HG03108 (cell line): ENCODE measurements around the gene MRPL21.

Experiments
- ATAC-seq: cut with Tn5 transposase; IDR thresholded peaks from one replicate; pipeline ENCODE4 v1.9.1; 2021; ENCODE audit warnings: moderate library complexity; ENCODE audit not compliant: unreplicated experiment

MRPL21 gene

DNA sequence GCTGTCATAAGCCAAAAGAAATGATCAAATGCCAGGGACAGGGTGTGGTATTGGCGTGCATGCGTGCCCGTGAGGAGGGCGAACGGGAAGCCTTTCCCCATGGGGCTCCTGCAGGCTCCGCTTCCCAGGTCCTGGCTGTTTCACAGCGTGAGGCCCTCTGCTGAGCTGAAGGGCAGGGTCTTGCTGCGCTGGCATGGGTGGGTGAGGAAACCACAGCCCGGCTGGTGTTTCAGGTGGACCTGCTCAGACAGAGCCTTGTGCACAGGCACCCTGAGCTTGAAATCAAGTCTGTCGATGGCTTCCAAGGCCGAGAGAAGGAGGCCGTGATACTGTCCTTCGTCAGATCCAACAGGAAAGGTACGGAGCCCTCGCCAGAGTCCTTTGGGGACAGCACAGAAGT, 31.4 kb upstream of the MRPL21 start:
- no peak for ATAC-seq

DNA sequence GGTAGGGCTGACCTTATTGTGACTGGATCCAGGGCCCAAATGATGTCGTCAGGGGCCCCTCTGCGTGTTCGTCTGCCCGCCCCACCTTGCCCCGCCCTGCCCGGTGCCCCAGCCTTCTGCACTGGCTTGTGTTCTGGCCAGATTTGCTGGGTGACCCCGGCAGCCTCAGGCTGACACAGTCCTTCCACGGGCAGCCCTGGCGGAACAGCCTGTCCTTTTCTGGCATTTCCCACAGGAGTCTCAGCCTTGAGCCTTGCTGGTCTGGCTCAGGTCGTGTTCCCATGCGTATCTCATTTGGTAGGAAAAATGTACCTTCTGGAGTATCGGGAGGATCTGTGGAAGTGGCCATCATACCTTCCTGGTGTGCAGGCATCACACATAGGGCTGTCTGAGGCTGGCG, 31.0 kb upstream of the MRPL21 start:
- no peak for ATAC-seq

DNA sequence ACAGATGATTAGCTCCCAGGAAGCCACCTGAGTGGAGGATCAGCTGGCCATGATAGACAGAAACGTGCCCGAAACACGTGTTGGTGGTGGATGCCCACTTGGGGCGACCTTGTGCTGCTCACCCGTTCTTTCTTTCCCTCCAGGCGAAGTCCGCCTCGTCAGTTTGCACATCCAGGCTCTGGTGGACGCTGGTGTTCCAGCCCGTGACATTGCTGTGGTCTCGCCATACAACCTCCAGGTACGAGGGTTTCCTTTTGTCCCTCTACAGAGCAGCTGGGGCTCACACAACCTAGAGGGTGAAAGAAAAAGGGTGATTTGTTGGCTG, 30.7 kb upstream of the MRPL21 start:
- no peak for ATAC-seq

DNA sequence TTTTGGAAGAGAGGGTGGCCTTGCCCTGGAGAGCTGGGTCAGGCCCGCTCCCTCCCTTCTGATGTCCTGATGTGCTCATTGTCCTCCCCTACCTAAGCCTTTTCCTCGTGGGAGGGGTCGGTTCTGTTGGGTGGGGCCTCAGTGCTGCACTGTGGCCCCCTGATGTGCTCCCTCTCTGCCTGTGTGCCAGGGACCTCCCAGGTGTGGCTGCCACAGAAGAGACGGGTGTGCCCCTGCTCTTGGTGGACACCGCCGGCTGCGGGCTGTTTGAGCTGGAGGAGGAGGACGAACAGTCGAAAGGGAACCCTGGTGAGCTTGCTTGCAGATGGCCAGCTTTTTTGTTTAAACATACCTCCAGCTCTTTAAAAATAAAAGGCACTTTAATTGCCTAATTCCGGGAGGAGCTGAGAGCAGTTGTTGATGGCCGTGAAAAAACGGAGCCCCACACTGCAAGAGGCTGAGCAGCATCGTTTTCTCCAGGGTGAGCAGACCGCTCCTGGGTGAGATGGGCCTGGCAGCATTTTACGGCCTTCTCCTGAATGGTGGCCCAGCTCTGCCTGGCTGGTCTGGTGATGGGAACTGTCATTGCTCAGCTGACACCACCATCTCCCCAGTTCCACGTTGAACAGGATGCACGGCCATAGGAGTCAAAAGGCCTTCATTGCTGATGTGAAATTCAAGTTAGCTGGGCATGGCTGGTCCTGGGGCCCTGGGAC, 30.1 kb upstream of the MRPL21 start:
- ATAC-seq, result no peak

DNA sequence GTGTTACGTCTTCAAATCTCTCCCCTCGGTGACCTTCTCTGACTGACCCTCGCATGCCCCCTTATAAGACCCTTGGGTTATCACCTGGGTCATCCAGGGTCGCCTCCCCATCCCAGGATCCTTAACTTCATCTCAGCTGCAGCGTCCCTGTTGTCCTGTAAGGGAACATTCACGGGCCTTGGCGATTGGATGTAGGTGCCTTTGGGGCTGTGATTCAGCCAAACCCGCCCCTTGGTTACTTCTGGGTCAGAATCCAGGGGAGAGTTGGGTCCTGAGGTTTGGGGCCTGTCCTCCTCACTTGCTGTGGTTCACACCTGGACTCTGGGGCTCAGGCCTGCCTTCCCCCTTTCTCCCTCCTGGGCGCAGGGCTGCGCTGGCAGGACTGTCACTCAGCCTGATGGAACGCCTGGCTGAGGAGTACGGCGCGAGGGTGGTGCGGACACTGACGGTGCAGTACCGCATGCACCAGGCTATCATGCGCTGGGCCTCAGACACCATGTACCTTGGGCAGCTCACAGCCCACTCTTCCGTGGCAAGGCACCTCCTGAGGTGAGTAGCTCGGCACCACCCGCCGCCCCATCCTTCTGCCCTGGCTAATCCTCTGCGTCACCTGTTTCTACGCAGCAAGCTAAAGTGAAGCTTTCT, 29.4 kb upstream of the MRPL21 start:
- ATAC-seq, result no peak

DNA sequence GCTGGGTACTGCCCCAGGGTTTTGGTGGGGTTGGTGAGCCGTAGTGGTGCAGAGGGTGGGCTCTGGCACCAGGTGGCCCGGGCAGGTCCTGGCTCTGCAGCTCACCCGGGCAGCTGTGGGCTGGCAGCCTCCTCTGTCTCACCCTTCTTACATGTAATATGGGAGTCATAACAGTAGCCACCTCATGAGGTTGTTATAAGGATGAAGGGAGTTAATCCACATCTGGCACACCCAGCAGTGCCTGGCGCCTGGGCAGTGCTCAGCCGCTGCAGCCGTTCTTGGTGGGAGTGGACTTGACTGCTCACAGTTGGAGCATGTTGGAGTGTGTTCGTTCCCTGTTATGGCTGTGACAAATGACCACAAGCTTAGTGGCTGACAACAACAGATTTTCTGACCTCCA, 28.7 kb upstream of the MRPL21 start:
- no peak for ATAC-seq

DNA sequence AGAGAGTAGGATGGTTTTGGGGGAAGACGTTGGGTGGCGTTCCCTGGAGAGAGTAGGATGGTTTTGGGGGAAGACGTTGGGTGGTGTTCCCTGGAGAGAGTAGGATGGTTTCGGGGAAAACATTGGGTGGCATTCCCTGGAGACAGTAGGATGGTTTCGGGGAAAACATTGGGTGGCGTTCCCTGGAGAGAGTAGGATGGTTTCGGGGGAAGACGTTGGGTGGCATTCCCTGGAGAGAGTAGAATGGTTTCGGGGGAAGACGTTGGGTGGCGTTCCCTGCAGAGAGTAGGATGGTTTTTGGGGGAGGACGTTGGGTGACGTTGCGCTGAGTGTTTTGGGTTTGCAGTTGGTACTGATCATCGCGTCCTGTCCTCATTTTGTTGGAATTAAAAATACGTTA, 28.3 kb upstream of the MRPL21 start:
- ATAC-seq, result no peak

DNA sequence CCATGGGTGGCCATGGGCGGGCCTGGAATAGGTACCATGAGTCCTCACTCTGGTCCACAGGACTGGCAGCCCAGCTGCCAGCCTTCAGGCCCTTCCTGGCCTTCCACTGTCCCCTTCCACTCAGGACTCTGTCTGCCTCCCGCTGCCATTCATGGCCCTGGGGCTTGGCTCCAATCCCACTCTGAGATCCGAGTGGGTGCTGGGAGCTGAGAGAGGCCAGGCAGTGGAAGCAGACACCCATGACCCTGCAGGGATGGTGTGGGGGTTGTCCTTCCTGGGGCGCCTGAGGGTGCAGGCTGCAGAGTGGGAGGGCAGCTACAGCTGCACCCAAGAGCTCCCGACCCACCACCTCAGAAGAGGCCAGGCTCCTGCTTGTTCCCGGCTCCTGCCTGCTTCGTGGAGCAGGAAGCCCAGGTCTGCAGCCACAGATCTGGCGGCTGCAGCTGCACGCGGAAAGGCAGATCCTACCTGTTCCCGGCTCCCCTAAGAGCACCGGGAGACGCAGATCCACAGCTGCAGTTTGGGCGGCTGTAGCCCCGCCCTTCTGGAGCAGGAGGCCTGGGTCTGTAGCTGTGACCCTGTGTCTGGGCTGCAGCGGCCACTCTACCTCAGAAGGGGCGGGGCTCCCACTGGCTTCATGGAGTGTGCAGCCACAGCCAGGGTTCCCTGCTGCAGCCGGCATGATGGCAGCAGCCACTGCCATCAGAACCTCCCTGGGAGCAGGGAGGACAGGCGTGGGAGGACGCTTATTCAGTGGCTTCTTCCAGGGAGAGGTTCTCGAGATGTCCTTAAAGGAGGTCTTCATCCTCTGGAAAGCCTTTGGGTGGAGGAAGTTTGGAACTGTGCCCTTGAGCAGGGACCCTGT, 27.6 kb upstream of the MRPL21 start:
- no peak for ATAC-seq

DNA sequence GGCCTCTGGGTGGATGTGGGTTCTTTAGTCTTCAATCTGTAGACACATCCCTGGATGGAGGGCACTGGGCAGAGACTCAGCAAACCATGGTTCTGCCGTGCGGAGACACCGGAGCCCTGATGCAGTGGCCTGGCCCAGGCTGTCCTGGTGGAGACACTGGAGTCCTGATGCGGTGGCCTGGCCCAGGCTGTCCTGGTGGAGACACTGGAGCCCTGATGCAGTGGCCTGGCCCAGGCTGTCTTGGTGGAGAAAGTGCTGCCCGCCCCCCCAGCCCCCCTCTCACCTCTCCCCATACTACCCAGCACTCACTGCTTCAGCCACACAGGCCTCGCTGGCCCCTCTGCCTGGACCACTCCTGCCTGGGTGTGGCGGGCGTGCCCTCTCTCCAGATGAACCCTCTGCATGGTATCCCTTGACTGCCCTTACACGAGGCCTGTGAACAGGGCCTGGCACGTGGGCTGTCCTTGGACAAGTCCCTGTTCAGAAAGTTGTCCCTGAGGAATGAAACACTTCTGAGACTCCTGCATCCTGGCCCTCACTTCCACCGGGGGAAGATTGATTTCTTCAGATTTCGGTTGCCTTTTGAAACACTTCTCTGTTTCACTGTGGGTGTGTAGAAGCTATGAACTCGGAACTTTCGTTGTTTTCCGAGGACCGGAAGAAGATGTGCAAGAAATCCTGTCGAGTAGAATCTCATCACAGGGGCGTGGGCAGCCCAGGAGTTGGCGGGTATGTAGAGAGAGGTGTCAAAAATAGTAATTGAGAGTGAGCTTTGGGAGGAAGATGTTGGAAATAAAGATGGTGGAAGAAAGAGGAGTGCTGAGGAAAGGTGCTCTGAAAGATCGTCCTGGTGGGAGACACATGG, 26.3 kb upstream of the MRPL21 start:
- no peak for ATAC-seq

DNA sequence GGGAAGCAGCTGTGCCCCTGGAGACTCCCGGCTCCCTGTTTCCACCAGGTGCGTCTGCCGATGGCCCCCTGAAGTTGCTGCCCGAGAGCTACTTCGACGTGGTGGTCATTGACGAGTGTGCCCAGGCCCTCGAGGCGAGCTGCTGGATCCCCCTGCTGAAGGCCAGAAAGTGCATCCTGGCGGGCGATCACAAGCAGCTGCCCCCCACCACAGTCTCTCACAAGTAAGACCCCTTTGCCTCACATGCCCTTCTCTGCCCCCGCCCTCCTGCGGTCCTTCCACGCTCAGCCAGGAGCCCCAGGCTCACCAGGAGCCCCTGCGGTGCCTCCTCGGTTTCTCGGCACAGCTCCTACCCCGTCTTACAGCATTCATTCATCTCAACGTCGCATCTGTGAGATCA, 25.5 kb upstream of the MRPL21 start:
- no peak for ATAC-seq

DNA sequence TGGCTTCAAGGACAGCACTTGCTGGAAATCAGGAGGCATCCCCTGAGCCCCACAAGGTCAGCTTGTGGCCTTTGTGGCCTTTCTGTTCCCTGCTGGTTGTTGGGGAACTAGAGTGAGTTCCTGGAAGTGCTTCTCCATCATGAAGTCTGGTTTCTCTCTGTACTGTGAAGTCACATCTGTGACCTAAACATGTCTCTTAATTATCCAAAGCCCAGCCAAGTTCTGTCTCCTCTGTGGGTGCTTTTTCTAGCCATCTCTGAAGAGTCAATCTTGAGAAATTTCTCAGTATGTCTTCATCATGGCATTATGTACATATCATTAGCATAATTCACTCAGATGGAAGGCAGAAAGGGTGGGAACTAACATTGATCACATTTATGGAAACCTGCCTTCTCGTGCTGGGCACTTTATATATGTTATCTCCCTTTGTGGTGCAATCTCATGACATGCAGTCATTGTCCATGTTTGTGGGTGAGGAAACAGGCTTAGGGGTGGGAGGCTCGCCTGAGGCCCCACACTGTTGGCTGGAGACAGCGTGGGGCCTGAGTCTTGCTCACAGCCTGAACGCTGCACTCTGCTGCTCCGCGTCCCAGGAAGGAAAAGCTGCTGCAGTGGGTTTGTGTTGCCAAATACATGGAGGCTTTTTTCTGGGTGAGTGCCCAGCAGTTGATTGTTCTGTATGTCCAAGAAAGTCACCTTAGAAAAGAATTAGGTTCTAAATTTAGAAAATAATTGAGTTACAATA, 24.7 kb upstream of the MRPL21 start:
- no peak for ATAC-seq

DNA sequence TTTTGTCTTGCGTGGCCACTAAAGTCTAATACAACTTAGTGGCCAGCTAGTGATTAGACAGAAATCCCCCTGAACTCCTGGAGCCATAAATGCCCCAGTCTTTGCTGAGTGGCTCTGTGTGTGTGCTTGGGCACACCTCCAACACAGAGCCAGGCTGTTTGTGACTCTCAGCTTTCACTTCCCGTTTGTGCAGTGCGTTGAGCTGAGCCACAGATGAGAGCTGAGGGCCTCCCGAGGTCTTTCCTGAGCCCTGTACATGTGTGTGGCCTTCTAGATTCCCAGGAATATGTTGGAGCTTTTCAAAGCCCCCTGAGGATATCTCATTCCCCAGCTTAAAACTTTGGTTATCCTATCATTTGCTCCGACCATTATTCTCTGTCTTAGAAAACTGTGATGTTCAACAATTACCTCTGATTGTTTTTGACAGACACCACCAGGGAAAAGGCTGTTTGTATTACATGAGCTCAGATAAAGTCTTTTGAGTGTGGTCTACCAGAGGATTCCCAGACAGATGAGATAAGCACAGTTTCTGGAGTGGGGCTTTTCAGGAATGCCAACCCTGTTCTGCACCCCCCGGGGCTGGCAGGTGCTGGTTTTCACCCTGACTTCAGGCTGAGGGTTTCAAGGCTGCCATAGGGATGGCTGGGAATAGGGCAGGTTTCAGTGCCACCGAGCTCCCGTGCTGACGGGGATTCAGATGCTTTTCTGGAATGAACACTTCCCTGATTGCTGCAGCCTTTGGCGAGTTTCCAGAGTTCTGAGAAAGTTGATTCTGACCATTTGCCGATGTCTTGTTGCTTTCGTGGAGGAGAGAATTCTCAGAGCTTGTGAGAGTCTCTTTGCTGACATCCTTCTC, 23.9 kb upstream of the MRPL21 start:
- ATAC-seq, result no peak

DNA sequence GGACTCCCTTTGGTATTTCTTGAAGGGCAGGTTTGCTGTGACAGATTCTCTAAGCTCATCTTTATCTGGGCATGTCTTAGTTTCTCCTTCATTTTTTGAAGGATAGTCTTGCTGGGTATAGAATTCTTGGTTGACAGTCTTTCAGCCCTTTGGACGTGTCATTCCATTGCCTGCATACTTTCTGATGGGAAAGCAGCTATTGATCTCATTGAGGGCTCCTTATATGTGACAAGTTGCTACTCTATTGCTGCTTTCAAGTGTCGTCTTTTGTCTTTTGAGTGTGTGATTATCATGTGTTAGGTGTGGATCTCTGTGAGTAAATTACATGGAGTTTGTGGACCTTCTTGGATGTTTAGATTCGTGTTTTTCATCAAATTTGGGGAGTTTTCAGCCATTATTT, 22.0 kb upstream of the MRPL21 start:
- ATAC-seq, result no peak

DNA sequence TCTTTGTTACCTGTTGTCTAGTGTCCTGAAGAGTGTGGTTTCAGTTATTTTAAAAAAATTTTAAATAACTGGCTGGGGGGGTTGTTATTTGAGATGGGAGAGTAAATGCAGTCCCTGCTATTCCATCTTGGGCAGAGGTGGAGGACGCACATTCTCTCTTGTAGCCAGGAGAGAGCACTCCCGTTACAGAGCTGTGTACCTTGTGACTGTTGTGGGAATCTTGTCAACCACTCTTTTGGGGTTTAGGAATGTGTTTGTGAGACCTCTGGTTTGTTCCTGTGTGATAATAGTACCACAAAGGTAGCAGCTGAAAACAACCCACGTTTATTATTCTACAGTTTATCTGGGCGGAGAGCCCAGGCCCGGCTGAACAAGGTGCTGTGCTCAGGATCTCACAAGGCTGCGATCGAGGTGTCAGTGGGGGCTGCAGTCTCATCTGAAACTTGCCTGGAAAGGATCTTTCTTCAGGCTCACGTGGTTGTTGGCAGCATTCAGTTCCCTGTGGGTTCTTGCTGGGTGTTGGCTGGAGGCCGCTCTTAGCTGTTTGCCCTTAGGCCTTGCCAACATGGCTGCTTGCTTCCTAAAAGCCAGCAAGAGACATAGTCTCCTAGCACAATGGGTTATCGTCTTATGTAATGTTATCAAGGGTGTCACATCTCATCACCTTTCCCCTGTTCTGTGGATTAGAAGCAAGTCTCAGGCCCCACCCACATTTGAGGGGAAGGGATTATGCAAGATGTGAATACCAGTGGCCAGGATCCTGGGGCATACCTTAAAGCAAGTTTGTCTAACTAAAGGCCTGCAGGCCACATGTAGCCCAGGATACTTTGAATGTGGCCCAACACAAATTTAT, 20.7 kb upstream of the MRPL21 start:
- no peak for ATAC-seq

DNA sequence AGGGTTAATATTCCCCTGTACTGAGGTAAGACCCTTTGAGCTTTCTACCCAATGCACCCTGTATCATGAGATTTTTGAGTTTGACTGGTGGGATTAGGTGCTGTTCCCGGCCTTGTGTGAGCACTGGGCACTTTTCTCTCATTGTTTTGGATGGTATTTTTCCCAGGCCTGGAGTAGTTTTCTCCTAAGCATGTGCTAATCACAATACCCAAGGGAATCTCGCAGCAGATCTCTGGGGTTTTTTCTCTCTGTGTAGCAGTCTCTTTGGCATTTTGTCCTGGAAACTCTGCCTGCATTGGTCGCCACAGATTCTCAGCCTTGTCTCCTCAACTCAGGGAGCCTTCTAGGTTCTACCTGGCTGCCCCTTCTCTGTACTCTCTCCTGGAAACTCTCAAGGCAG, 20.0 kb upstream of the MRPL21 start:
- no peak for ATAC-seq

DNA sequence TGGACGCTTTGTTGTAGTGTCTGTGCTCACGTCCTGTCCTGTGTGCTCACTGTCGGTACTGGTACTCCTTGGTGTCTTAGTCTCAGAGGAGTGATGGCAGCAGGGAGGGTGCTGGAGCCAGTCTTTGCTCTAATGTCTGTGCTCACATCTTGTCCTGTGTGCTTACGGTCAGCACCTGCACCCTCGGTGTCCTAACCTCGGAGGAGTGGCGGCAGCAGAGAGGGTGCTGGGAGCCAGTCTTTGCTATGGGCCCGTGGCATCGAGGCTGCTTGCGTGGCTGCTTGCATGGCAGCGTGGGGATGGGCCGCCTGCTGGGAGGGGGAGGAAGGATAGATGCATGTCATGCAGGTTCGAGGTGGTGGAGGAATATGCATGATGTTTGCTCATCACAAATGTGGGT, 12.8 kb upstream of the MRPL21 start:
- no peak for ATAC-seq

DNA sequence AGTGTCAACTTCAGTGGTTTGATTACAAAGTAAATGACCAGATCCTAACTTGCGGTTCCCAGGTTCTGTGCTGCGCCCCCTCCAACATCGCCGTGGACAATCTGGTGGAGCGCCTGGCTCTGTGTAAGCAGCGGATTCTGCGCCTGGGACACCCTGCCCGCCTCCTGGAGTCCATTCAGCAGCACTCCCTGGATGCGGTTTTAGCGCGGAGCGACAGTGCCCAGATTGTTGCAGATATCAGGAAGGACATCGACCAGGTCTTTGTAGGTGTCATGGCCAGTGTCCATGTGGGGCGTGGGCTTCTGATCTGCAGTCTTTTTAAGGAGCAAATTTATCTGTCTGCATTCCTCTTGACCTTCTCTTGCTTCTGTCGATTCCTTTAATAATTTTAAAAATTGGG, 11.1 kb upstream of the MRPL21 start:
- no peak for ATAC-seq

DNA sequence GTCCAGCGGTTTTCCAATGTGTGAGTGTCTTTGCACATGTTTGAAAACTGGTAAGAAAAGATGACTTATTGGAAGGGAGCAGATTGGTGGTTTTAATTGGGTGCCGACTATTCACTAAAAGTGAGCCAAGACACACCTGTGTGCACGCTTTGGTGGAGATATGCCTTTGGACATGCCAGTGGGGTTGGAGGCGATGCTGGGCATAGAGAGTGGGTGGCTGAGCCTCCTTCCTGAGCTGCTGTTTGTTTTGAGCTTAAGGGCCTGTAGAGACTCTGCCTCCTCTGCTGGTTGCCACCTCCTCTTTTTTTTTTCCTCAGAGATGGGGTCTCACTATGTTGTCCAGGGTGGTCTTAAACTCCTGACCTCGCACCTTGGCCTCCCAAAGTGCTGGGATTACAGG, 9.6 kb upstream of the MRPL21 start:
- no peak for ATAC-seq

DNA sequence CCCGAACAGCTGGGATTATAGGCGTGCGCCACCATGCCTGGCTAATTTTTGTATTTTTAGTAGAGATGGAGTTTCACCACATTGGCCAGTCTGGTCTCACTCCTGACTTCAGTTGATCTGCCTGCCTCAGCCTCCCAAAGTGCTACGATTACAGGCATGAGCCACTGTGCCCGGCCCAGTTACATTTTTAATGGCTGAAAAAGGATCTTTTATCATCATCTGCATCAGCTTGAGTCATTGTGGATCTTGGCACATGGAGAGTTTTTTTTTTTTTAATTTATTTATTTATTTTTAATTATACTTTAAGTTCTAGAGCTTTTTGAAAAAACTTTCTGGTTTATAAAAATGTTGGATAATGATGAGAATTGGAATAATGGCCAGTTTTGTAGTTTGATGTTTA, 8.6 kb upstream of the MRPL21 start:
- no peak for ATAC-seq
